SK-N-SH (cell line): ENCODE data around the gene PKP2. TPM values are rescaled to one million over a fixed set of nuclear protein-coding genes. Genes with fewer than 3 reads are reported as not detected.

Experiments
- CTCF ChIA-PET: fragments of 300-600, 350-600 bp; formaldehyde crosslinking; extraction: SDS; loops from one replicate; lab custom pipeline; 2021; lab: Yijun Ruan, JAX
- POLR2A ChIA-PET: fragments of 350-600 bp; sonication (Branson Sonifier 250); formaldehyde crosslinking; extraction: SDS; loops from one replicate; lab custom pipeline; 2020; ENCODE audit warnings: antibody characterized with exemption, inconsistent platforms; lab: Yijun Ruan, JAX
- DNase-seq: peaks from one replicate; pipeline ENCODE4 v3.0.0; 2012
- H2AFZ ChIP-seq: fragments of 200-600 bp; sonication (generic); 2 replicates; pipeline ENCODE4 v1.8.1; 2016; ENCODE audit warnings: antibody characterized with exemption, mild to moderate bottlenecking, low read depth
- H3F3A ChIP-seq: fragments of 200-600 bp; sonication (generic); replicated peaks from 2 replicates; pipeline ENCODE3; 2016; ENCODE audit warnings: antibody characterized with exemption, mild to moderate bottlenecking; ENCODE audit not compliant: insufficient read depth
- H3K27ac ChIP-seq, 2 experiments: fragments of 200-500 bp in 1 of 2; fragments of 200-600 bp in 1 of 2; sonication (Bioruptor generic) in 1 of 2; sonication (generic), shearing (Covaris generic) in 1 of 2; 2 replicates each; pipeline versions ENCODE4 v1.5.1 to v1.6.1; 2014 to 2016; ENCODE audit warnings: low read depth in 2 of 2, inconsistent platforms in 1 of 2, low read length in 1 of 2, mild to moderate bottlenecking in 1 of 2, mixed read lengths in 1 of 2
- H3K27me3 ChIP-seq: fragments of 200-600 bp; sonication (generic), shearing (Covaris generic); 2 replicates; pipeline ENCODE4 v1.6.1; 2016; ENCODE audit warnings: mixed run types; ENCODE audit not compliant: insufficient read depth
- H3K36me3 ChIP-seq, 2 experiments: fragments of 200-500 bp in 1 of 2; fragments of 200-600 bp in 1 of 2; sonication (Bioruptor generic) in 1 of 2; sonication (generic) in 1 of 2; replicated peaks in 1 of 2; 2 replicates each; pipeline versions ENCODE3 to v1.5.1; 2014 to 2016; ENCODE audit warnings: low read length in 1 of 2, mild to moderate bottlenecking in 1 of 2; ENCODE audit not compliant: insufficient read depth in 2 of 2, control insufficient read depth in 1 of 2
- H3K4me1 ChIP-seq, 2 experiments: fragments of 200-500 bp in 1 of 2; fragments of 200-600 bp in 1 of 2; sonication (Bioruptor generic) in 1 of 2; sonication (generic), shearing (Covaris generic) in 1 of 2; 2 replicates each; pipeline versions ENCODE4 v1.5.1 to v1.6.1; 2014 to 2016; ENCODE audit warnings: low read depth in 1 of 2, low read length in 1 of 2, mixed run types in 1 of 2; ENCODE audit not compliant: insufficient read depth in 2 of 2, control insufficient read depth in 1 of 2
- H3K4me2 ChIP-seq: fragments of 200-600 bp; sonication (generic), shearing (Covaris generic); 2 replicates; pipeline ENCODE4 v1.6.1; 2017; ENCODE audit warnings: mixed run types
- H3K4me3 ChIP-seq, 2 experiments: fragments of 200-500 bp in 1 of 2; fragments of 200-600 bp in 1 of 2; sonication (Bioruptor generic) in 1 of 2; sonication (generic), shearing (Covaris generic) in 1 of 2; 2 replicates each; pipeline versions ENCODE4 v1.5.1 to v1.8.1; 2014 to 2016; ENCODE audit warnings: low read depth in 2 of 2, inconsistent platforms in 1 of 2, low read length in 1 of 2, mild to moderate bottlenecking in 1 of 2, mixed read lengths in 1 of 2, moderate library complexity in 1 of 2
- H3K79me2 ChIP-seq: fragments of 200-600 bp; sonication (generic); 2 replicates; pipeline ENCODE4 v1.8.1; 2017; ENCODE audit warnings: mild to moderate bottlenecking; ENCODE audit not compliant: insufficient read depth
- H3K9ac ChIP-seq: fragments of 200-600 bp; sonication (generic); 2 replicates; pipeline ENCODE4 v1.6.1; 2017; ENCODE audit warnings: mixed run types
- H3K9me2 ChIP-seq: fragments of 200-600 bp; sonication (generic); 2 replicates; pipeline ENCODE4 v1.6.1; 2017; ENCODE audit warnings: mixed run types
- H3K9me3 ChIP-seq: fragments of 200-600 bp; sonication (generic); 2 replicates; pipeline ENCODE4 v1.6.1; 2017; ENCODE audit warnings: mixed run types, mild to moderate bottlenecking, moderate library complexity
- H4K20me1 ChIP-seq: fragments of 200-600 bp; sonication (generic); 2 replicates; pipeline ENCODE4 v1.6.1; 2017; ENCODE audit warnings: mild to moderate bottlenecking, mixed run types; ENCODE audit not compliant: insufficient read depth
- EZH2phosphoT487 ChIP-seq: fragments of 200-600 bp; sonication (generic); IDR thresholded peaks from 2 replicates; pipeline ENCODE4 v1.6.1; 2017; ENCODE audit warnings: low read depth, mixed run types, mild to moderate bottlenecking, antibody characterized with exemption, moderate library complexity, borderline replicate concordance
- FOSL2 ChIP-seq: IDR thresholded peaks from 2 replicates; pipeline ENCODE4 v1.4.0; 2012; ENCODE audit warnings: low read depth, mild to moderate bottlenecking, moderate library complexity, borderline replicate concordance
- GABPA ChIP-seq: IDR thresholded peaks from 2 replicates; pipeline ENCODE4 v1.4.0; 2012; ENCODE audit warnings: low read depth, mild to moderate bottlenecking
- GATA2 ChIP-seq: sonication (generic); formaldehyde crosslinking; IDR thresholded peaks from 2 replicates; pipeline ENCODE4 v1.5.0; 2020; ENCODE audit warnings: mild to moderate bottlenecking, missing genetic modification reagents
- NFIC ChIP-seq: IDR thresholded peaks from 2 replicates; pipeline ENCODE4 v1.4.0; 2012; ENCODE audit warnings: borderline replicate concordance
- POLR2AphosphoS5 ChIP-seq: IDR thresholded peaks from 2 replicates; pipeline ENCODE4 v1.6.1; 2012; ENCODE audit warnings: low read depth, low read length
- RAD21 ChIP-seq: IDR thresholded peaks from 2 replicates; pipeline ENCODE4 v1.6.1; 2012; ENCODE audit warnings: mild to moderate bottlenecking, low read length
- RCOR1 ChIP-seq: fragments of 150-350 bp; IDR thresholded peaks from 2 replicates; pipeline ENCODE4 v1.6.1; 2017; ENCODE audit warnings: antibody characterized with exemption, low read length
- RFX5 ChIP-seq: IDR thresholded peaks from 2 replicates; pipeline ENCODE4 v1.6.1; 2012; ENCODE audit warnings: mild to moderate bottlenecking, improper control_type of control experiment, low read length
- SIN3A ChIP-seq: IDR thresholded peaks from 2 replicates; pipeline ENCODE4 v1.6.1; 2012; ENCODE audit warnings: low read depth, mild to moderate bottlenecking, low read length, moderate library complexity, borderline replicate concordance
- TAF1 ChIP-seq: IDR thresholded peaks from 2 replicates; pipeline ENCODE4 v1.6.1; 2012; ENCODE audit warnings: low read depth, mild to moderate bottlenecking, low read length, moderate library complexity, borderline replicate concordance
- TCF12 ChIP-seq: IDR thresholded peaks from 2 replicates; pipeline ENCODE4 v1.4.0; 2012
- TEAD4 ChIP-seq: IDR thresholded peaks from 2 replicates; pipeline ENCODE4 v1.4.0; 2012; ENCODE audit warnings: mild to moderate bottlenecking, borderline replicate concordance; ENCODE audit not compliant: insufficient read depth
- WGBS: methylation state at CpG from one replicate; pipeline ENCODE4 v1.1.6; 2017; ENCODE audit warnings: low lambda C conversion rate; 5-methylcytosine and 5-hydroxymethylcytosine counted together
- polyA plus RNA-seq, 3 experiments: library from polyadenylated mRNA; depleted of rRNA; stranded (reverse); fragments of >200 nt; gene quantifications; 2 replicates each; pipeline ENCODE4 v1.2.3, GENCODE V29; 2012
- TF ChIP-seq, protein P1 (sequence below): IDR thresholded peaks from 2 replicates; pipeline ENCODE4; 2012
- TF ChIP-seq, protein P2 (sequence below): IDR thresholded peaks from 2 replicates; pipeline ENCODE4 v1.4.0; 2012; ENCODE audit warnings: low read depth
- TF ChIP-seq, protein P3 (sequence below): fragments of 200-600 bp; sonication (generic); IDR thresholded peaks from 2 replicates; pipeline ENCODE4 v1.6.1; 2017; ENCODE audit warnings: antibody characterized with exemption, mild to moderate bottlenecking, moderate library complexity

Gene PKP2
- polyA plus RNA-seq, 1 of the 3 experiments (the other 2 are of a cell fraction) = 0.10 TPM

DNA sequence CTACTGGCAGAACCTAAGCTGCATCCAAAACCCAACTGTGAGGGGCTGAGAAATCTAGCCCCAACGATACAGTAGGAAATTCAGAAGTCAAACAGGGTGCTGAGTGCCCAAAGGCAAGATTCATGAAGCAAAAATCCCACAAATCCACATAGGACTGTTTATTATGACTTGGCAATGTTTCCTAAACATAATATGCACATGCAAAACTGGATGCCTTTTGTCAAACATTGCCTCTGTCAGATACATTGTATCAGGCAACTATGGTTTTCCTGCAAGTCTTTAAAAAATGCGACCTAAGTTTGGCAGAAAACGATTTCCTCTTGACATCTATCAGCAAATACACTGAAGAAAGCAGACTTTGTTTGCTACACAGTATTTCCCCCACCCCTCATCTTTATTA, 113.5 kb downstream of the PKP2 start:
- Histone ChIP-seq H3K4me3 (no peak overlapping the region), H4K20me1 (no peaks in the 10 kb centered on the region), H3K9me2 (no peaks in the 10 kb centered on the region), H3K9ac (no peak overlapping the region), H3K4me1 (no peaks in the 10 kb centered on the region), H3K36me3 (no peaks in the 10 kb centered on the region), H3K27ac (no peak overlapping the region), H3K9me3 (no peaks in the 10 kb centered on the region), H3F3A (no peaks in the 10 kb centered on the region), H3K4me2 (no peak overlapping the region), H3K27me3 (no peaks in the 10 kb centered on the region), H2AFZ (no peak overlapping the region), H3K79me2 (no peaks in the 10 kb centered on the region)
- POLR2A ChIA-PET = no interaction called here
- DNase-seq = no peak
- TF ChIP-seq, protein P1, sequence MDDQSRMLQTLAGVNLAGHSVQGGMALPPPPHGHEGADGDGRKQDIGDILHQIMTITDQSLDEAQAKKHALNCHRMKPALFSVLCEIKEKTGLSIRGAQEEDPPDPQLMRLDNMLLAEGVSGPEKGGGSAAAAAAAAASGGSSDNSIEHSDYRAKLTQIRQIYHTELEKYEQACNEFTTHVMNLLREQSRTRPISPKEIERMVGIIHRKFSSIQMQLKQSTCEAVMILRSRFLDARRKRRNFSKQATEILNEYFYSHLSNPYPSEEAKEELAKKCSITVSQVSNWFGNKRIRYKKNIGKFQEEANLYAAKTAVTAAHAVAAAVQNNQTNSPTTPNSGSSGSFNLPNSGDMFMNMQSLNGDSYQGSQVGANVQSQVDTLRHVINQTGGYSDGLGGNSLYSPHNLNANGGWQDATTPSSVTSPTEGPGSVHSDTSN = no peak
- TF ChIP-seq GABPA = no peak
- TF ChIP-seq FOSL2 = no peak
- no peak for TF ChIP-seq EZH2phosphoT487
- TF ChIP-seq TCF12 = no peak
- no peak for TF ChIP-seq RFX5
- TF ChIP-seq RAD21 = no peak
- TF ChIP-seq GATA2 = no peak
- TF ChIP-seq, protein P2, sequence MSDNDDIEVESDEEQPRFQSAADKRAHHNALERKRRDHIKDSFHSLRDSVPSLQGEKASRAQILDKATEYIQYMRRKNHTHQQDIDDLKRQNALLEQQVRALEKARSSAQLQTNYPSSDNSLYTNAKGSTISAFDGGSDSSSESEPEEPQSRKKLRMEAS = no peak
- TF ChIP-seq TAF1 = no peak
- TF ChIP-seq, protein P3, sequence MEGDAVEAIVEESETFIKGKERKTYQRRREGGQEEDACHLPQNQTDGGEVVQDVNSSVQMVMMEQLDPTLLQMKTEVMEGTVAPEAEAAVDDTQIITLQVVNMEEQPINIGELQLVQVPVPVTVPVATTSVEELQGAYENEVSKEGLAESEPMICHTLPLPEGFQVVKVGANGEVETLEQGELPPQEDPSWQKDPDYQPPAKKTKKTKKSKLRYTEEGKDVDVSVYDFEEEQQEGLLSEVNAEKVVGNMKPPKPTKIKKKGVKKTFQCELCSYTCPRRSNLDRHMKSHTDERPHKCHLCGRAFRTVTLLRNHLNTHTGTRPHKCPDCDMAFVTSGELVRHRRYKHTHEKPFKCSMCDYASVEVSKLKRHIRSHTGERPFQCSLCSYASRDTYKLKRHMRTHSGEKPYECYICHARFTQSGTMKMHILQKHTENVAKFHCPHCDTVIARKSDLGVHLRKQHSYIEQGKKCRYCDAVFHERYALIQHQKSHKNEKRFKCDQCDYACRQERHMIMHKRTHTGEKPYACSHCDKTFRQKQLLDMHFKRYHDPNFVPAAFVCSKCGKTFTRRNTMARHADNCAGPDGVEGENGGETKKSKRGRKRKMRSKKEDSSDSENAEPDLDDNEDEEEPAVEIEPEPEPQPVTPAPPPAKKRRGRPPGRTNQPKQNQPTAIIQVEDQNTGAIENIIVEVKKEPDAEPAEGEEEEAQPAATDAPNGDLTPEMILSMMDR = no peak
- 36% methylated on average over 3 of the region's 3 CpGs for WGBS
- CTCF ChIA-PET = interaction anchor here (1.2 kb wide), 1 partner anchor 27 kb away, joined by 3 read pairs; no protein-coding TSS in a partner anchor

DNA sequence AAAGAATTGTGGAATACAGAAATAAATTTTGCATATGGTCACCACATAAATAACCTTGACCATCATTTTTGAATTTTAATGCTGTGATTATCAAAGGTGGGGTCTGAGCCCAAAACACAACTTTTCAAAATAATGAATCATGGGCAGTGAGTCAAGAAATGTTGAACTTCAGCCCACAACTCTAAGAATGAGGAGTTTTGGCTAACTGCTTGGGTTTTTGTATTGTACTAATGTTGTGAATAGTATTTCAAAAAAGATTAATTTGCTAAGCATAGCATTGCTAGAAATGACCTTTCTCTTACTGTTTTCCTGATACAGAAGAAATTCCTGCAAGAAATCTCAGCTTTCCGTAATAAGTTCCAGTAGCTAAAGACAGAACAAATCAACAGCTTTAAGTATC, 116.5 kb downstream of the PKP2 start:
- no peaks in the 10 kb centered on the region for H3K4me1 ChIP-seq
- H3K4me3 ChIP-seq = no peak overlapping the region
- DNase-seq = no peak
- no peaks in the 10 kb centered on the region for H3F3A ChIP-seq
- 69% methylated on average over 1 of the region's 1 CpG for WGBS
- no peak overlapping the region for H3K4me2 ChIP-seq
- no peak overlapping the region for H2AFZ ChIP-seq
- no peaks in the 10 kb centered on the region for H3K79me2 ChIP-seq
- H4K20me1 ChIP-seq = no peaks in the 10 kb centered on the region
- POLR2A ChIA-PET = no interaction called here
- no peak for TF ChIP-seq RFX5
- no peak for TF ChIP-seq POLR2AphosphoS5
- TF ChIP-seq SIN3A = no peak
- TF ChIP-seq, protein P3 = no peak
- TF ChIP-seq, protein P1 = no peak
- no peak for TF ChIP-seq NFIC
- TF ChIP-seq RCOR1 = no peak
- TF ChIP-seq TEAD4 = no peak
- no peaks in the 10 kb centered on the region for H3K9me3 ChIP-seq
- no peaks in the 10 kb centered on the region for H3K36me3 ChIP-seq
- no peaks in the 10 kb centered on the region for H3K9me2 ChIP-seq
- CTCF ChIA-PET = interaction anchor here (2.4 kb wide), 1 partner anchor 24 kb away, joined by 9 read pairs; the partner anchor contains the start of gene YARS2
- no peaks in the 10 kb centered on the region for H3K27me3 ChIP-seq
- no peak overlapping the region for H3K9ac ChIP-seq
- no peak overlapping the region for H3K27ac ChIP-seq
